Choroid plexus epithelial cell (primary cell): ENCODE data around the gene PHKB.
A peak's percentile ranks its signal among the peaks of the same experiment; 100 is the strongest.

ENCODE experiments used
- DNase-seq: peaks from one replicate; pipeline ENCODE4 v3.0.0-alpha.2; 2010; ENCODE audit warnings: low read depth
- H3K4me3 ChIP-seq: 2 replicates; pipeline ENCODE4 v1.5.1; 2011; ENCODE audit warnings: low read depth, mild to moderate bottlenecking, control low read depth, low read length, moderate library complexity
- TF ChIP-seq, protein P1 (sequence below): conservative IDR thresholded peaks from 2 replicates; pipeline ENCODE4 v1.5.1; 2011; ENCODE audit warnings: low read depth, mild to moderate bottlenecking, control low read depth, inconsistent platforms, low read length, moderate library complexity

The PHKB gene

DNA sequence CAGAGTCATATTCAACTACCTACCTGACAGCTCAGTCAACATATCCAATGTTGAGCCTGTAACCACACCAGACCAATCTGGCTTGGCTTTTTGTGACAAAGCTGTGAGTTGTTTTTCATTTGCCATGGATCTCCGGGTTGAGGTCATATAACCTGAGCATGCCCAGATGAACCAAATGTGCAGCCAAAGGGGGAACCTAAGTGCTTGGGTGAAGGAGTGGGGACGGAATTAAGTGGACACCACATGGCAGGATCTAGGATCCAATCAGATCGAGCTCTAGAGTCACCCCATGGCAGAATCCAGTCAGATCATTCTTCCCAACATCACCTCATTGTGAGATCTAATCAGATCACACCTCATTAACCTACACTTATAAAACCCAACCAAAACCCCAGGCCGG, 258.6 kb downstream of the PHKB start:
- TF ChIP-seq, protein P1, sequence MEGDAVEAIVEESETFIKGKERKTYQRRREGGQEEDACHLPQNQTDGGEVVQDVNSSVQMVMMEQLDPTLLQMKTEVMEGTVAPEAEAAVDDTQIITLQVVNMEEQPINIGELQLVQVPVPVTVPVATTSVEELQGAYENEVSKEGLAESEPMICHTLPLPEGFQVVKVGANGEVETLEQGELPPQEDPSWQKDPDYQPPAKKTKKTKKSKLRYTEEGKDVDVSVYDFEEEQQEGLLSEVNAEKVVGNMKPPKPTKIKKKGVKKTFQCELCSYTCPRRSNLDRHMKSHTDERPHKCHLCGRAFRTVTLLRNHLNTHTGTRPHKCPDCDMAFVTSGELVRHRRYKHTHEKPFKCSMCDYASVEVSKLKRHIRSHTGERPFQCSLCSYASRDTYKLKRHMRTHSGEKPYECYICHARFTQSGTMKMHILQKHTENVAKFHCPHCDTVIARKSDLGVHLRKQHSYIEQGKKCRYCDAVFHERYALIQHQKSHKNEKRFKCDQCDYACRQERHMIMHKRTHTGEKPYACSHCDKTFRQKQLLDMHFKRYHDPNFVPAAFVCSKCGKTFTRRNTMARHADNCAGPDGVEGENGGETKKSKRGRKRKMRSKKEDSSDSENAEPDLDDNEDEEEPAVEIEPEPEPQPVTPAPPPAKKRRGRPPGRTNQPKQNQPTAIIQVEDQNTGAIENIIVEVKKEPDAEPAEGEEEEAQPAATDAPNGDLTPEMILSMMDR: no peak
- DNase-seq: no peak
- no peak overlapping the region for H3K4me3 ChIP-seq

DNA sequence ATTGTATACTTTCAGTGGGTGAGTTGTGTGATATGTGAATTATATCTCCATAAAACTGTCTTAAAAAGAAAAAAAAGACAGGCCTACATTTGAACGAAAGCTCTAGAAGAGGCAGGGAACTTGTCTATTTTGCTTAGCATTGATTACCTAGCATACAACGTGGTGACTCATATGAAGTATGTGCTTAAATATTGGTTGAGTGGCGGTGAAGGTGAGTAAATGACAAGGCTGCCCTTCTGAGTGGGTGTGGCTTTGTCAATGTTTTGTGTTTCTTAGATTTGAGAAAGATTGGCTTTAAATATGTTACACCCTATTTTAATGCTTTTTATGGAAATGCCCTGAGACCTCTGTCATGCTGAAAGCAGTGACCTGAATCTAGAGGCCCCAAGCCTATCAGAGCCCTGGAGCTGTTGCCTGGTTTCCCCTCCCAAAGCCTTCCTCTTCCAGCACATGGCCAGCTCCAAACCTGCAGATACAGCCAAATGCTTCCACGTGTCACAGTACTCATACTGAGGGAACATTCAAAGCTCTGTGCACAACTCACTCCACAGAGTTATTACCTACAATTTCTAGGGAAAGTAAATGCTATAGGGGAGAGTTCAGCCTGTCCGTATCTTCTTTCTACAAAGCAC, 260.0 kb downstream of the PHKB start:
- no peak overlapping the region for H3K4me3 ChIP-seq
- TF ChIP-seq, protein P1: no peak
- DNase-seq: no peak

DNA sequence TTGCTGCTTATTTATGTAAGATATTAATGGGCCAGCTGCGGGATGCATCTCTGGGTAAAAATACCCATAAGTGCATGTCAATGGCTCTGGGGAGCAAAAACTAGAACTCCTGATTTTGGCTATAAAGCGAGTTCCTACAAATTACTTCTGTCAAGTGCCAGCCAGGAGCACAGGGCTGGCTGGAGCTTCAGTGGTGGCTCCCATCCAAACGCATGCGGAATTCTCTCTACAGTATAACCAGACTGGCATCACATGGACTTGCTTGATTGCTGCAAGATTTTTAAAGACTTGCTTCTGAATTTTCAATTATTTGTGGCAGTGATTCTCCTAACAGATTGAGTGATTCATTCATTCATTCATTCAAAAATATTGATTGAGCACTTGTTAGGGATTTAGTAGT, 260.9 kb downstream of the PHKB start:
- no peak overlapping the region for H3K4me3 ChIP-seq
- TF ChIP-seq, protein P1: no peak
- no peak for DNase-seq

DNA sequence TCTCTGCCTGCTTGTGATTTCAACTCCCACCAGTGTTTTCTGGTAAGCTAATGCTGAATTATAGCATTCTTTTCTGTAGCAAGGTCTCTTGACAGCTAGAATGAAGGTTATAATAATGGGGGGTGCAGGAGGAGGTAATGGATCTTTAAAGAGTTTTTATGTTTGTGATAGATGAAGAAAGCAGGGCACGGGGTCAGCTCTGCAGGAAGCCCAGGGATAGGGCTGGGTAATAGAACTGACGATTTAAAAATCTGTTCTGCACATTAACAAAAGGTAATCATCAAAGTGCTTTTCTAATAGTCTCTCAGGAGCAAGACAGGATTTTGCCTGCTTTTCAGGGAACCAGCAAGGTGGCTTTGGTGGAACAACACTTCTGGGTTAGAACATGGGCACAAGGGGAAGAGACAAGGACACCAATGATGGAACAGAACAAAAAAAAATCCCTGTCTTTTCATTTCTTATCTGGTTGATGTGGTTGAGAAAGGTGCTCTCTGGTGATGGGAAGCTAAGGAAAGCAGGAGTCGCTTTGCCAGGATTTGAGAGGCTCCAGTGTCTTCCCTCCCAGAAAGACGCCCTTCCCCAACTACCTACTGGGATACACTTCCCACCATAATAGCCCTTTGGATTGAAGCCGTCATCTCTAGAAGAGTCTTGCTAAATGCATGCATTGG, 263.1 kb downstream of the PHKB start:
- no peak overlapping the region for H3K4me3 ChIP-seq
- no peak for DNase-seq
- TF ChIP-seq, protein P1: no peak

DNA sequence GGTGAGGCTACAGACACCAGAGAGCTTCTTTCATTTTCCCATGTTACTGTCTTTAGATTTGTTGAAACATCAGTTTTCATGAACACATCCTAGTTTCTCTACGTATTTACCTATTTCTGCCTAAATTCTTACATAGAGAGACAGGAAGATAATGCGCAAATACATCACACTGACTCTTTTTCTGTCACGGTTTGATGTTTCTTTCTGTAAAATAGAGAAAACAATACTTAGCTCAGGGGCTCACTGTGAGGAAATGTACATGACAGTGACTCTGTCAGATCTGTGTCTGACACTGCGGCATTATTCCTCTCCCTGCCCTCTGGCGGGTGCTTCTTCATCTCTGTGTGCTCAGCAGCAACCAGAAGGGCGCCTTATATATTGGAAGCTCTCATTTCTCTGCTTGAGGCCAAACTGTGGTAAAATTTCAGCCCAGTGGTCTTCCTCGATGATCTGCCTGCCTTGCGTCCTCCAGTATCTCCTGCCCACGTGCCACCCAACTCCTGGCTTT, 264.1 kb downstream of the PHKB start:
- H3K4me3 ChIP-seq: no peak overlapping the region
- TF ChIP-seq, protein P1: no peak
- DNase-seq: no peak

DNA sequence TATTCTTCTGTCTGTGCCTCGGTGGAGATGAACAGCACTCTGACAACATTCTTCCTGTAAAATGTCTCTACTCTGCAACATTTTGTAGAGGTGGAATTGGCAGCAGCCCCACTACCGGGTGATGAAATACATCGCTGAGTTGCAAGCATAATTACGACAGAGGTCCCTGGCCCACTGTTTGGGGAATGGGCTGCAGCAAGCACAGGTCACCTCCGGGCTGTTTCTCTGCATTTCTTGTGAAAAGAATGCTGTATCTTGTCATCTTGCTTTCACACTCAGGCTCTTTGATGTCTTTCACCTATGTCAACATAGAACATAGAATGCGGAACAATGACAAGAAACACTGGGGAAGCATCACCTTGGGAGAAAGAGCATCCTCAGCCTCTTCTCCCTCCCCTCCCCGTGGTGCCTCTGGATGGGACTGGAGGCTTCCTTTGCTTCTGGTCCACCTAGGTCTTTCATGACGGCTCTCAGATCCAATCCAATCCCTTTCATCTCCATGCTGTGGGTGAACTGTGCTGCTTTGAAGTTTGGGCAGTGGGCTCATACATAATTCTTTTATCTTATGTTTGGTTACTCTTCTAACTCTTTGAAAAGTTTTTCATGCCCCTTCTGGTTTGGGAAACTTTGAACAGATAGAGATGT, 265.0 kb downstream of the PHKB start:
- peak; percentile 81 for DNase-seq
- TF ChIP-seq, protein P1: no peak
- no peak overlapping the region for H3K4me3 ChIP-seq
